ENCODE results near the gene ARHGAP45.

Gene ARHGAP45

DNA sequence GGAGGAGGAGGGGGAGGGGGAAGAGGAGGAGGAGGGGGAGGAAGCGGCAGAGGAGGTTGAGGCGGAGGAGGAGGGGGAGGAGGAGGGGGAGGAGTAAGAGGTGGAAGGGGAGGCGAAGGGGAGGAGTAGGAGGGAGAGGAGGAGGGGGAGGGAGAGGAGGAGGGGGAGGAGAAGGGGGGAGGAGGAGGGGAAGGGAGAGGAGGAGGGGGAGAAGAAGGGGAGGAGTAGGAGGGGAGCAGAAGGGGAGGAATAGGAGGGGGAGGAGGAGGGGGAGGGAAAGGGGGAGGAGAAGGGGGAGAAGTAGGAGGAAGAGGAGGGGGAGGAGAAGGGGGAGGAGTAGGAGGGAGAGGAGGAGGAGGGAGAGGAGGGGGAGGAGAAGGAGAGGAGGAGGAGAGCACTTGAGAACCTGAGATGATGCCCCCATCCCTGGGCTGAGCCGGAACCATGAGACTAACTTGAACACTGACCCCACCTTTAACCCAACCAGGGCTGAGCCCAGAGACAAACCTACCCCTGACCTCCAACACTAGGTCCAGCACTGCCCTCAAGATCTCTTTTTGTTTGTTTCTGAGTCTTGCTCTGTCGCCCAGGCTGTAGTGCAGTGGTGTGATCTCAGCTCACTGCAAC is 14.5 kb upstream of the ARHGAP45 start:
- no peak for DNase-seq (ENCODE audit: low read depth)
- TF ChIP-seq, protein P1, sequence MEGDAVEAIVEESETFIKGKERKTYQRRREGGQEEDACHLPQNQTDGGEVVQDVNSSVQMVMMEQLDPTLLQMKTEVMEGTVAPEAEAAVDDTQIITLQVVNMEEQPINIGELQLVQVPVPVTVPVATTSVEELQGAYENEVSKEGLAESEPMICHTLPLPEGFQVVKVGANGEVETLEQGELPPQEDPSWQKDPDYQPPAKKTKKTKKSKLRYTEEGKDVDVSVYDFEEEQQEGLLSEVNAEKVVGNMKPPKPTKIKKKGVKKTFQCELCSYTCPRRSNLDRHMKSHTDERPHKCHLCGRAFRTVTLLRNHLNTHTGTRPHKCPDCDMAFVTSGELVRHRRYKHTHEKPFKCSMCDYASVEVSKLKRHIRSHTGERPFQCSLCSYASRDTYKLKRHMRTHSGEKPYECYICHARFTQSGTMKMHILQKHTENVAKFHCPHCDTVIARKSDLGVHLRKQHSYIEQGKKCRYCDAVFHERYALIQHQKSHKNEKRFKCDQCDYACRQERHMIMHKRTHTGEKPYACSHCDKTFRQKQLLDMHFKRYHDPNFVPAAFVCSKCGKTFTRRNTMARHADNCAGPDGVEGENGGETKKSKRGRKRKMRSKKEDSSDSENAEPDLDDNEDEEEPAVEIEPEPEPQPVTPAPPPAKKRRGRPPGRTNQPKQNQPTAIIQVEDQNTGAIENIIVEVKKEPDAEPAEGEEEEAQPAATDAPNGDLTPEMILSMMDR (IDR thresholded peaks at IDR 0.05; ENCODE audit: control insufficient read depth, insufficient read depth, low read depth, low read length, missing control alignments), result no peak

DNA sequence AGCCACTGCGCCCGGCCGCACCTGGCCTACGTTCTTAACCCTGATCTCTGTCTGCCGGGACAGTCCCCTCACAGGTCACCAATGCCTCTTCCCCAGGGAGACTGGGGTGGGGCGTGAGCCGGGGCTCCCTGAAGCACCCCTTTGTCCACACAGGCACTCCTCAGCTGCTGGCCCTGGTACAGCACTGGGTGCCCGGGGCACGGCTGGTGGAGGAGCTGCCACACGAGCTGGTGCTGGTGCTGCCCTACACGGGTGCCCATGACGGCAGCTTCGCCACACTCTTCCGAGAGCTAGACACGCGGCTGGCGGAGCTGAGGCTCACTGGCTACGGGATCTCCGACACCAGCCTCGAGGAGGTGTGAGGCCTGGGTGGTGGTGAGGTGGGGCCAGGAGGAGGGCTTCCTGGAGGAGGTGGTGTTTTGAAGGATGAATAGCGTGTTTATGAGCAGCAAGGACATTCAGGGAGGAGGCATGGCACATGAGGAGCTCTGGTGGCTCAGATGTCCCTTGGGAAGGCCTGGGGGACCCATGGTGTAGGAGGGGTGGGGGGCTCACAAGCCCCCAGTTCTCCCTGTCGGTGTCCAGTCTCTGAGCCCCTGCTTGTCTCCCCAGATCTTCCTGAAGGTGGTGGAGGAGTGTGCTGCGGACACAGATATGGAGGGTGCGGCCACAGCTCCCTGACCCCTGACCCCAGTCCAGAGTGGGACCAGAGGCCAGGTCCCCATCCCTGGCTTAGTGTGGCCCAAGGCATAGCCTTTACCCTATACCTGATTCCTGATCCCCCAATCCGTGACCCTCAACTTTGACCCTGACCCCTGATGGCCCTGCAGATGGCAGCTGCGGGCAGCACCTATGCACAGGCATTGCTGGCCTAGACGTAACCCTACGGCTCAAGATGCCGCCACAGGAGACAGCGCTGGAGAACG is 13.5 kb upstream of the ARHGAP45 start:
- TF ChIP-seq, protein P1 (IDR thresholded peaks at IDR 0.05; ENCODE audit: control insufficient read depth, insufficient read depth, low read depth, low read length, missing control alignments), result no peak

More for the DNA sequence above, 14.5 kb upstream of the ARHGAP45 start:
- H3K4me3 ChIP-seq (ENCODE audit: control insufficient read depth, low read depth, low read length), result no peak overlapping the region

DNA sequence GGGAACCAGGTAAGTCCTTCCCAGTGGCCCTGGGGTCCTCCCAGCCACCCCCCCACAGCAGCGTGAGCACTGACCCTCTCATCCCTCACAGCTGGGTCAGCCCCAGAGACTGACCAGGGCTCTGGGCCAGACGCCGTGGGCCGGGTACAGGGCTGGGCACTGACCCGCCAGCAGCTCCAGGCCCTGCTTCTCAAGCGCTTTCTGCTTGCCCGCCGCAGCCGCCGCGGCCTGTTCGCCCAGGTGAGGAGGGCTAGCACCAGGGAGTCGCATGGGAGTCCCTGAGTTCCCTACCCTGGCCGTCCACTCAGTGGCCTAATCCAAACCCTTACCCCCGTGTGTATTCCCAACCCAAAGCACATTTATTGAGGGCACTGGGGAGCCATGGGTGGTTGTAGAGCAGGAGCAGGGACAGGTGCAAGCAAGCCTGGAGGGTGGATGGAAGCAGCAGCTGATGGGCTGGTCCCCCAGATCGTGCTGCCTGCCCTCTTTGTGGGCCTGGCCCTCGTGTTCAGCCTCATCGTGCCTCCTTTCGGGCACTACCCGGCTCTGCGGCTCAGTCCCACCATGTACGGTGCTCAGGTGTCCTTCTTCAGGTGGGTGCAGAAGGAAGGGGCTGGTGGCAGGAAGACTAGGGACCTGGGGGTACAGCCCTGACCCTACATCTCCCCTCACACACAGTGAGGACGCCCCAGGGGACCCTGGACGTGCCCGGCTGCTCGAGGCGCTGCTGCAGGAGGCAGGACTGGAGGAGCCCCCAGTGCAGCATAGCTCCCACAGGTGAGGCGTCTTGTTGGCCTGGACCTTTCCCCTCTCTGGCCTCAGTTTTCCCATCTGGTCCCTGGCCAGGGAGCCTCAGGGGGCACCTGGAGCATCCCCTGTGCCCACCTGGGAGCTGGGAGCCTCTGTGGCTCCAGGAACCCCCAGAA is 12.6 kb upstream of the ARHGAP45 start:
- no peak for DNase-seq (ENCODE audit: low read depth)
- H3K4me3 ChIP-seq (ENCODE audit: control insufficient read depth, low read depth, low read length), result no peak overlapping the region
- TF ChIP-seq, protein P1 (IDR thresholded peaks at IDR 0.05; ENCODE audit: control insufficient read depth, insufficient read depth, low read depth, low read length, missing control alignments), result no peak

More for the DNA sequence above, 13.5 kb upstream of the ARHGAP45 start:
- H3K4me3 ChIP-seq (ENCODE audit: control insufficient read depth, low read depth, low read length), result no peak overlapping the region
- DNase-seq (ENCODE audit: low read depth), result no peak

DNA sequence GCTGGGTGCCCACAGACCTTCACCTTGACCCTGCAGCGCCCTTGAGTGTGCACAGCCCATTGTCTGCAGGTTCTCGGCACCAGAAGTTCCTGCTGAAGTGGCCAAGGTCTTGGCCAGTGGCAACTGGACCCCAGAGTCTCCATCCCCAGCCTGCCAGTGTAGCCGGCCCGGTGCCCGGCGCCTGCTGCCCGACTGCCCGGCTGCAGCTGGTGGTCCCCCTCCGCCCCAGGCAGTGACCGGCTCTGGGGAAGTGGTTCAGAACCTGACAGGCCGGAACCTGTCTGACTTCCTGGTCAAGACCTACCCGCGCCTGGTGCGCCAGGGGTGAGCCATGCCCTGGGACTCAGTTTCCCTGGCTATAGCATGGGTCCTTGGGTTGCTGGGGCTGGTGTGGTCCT is 11.9 kb upstream of the ARHGAP45 start:
- H3K4me3 ChIP-seq (ENCODE audit: control insufficient read depth, low read depth, low read length), result no peak overlapping the region
- no peak for DNase-seq (ENCODE audit: low read depth)

DNA sequence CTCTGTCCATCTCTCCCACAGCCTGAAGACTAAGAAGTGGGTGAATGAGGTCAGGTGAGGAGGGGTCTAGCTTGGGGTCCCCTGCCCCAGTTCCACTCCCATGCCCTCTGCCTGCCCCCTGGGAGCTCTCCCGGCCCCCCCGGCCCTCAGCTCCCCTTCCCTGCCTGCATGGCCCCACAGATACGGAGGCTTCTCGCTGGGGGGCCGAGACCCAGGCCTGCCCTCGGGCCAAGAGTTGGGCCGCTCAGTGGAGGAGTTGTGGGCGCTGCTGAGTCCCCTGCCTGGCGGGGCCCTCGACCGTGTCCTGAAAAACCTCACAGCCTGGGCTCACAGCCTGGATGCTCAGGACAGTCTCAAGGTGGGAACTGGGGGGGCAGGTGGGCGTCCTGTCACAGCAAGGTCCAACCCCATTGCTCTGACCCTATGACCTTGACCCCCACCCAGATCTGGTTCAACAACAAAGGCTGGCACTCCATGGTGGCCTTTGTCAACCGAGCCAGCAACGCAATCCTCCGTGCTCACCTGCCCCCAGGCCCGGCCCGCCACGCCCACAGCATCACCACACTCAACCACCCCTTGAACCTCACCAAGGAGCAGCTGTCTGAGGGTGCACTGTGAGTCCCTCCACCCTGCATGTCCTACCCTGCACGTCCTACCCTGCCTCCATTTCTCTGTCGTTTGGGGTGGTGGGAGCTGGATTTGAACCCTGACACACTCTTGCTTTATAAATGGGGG is 10.9 kb upstream of the ARHGAP45 start:
- H3K4me3 ChIP-seq (ENCODE audit: control insufficient read depth, low read depth, low read length), result no peak overlapping the region
- DNase-seq (ENCODE audit: low read depth), result no peak
- TF ChIP-seq, protein P1 (IDR thresholded peaks at IDR 0.05; ENCODE audit: control insufficient read depth, insufficient read depth, low read depth, low read length, missing control alignments), result no peak

More for the DNA sequence above, 11.9 kb upstream of the ARHGAP45 start:
- TF ChIP-seq, protein P1 (IDR thresholded peaks at IDR 0.05; ENCODE audit: control insufficient read depth, insufficient read depth, low read depth, low read length, missing control alignments), result no peak
